ENCODE results near the gene GULP1.
A peak's percentile ranks its signal among the peaks of the same experiment; 100 is the strongest.

GULP1 gene

DNA sequence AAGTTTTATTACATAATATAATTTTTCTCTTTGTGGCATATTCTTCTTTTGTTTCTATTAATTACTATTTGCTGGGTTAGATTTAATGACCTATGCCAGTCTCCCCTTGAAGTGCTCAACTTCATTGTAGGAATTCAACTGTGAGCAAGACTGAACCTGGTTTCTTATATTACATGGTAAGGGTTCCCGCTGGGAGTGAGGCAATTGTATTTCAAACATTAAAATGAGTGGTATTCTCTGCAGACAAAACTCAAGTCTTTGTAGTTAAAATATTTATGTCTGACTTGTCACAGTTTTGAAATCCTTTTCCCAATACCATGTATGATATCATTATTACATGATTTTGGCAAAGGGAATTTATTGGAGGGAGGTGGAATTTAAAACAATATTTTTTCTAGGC lies 278.7 kb downstream of the GULP1 start:
- Histone ChIP-seq H3K4me3 (no peak overlapping the region), H3K27ac (no peak overlapping the region)
- TF ChIP-seq, protein P1, sequence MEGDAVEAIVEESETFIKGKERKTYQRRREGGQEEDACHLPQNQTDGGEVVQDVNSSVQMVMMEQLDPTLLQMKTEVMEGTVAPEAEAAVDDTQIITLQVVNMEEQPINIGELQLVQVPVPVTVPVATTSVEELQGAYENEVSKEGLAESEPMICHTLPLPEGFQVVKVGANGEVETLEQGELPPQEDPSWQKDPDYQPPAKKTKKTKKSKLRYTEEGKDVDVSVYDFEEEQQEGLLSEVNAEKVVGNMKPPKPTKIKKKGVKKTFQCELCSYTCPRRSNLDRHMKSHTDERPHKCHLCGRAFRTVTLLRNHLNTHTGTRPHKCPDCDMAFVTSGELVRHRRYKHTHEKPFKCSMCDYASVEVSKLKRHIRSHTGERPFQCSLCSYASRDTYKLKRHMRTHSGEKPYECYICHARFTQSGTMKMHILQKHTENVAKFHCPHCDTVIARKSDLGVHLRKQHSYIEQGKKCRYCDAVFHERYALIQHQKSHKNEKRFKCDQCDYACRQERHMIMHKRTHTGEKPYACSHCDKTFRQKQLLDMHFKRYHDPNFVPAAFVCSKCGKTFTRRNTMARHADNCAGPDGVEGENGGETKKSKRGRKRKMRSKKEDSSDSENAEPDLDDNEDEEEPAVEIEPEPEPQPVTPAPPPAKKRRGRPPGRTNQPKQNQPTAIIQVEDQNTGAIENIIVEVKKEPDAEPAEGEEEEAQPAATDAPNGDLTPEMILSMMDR (IDR thresholded peaks at IDR 0.05), result no peak
- no peak for DNase-seq (ENCODE audit: low spot score)

DNA sequence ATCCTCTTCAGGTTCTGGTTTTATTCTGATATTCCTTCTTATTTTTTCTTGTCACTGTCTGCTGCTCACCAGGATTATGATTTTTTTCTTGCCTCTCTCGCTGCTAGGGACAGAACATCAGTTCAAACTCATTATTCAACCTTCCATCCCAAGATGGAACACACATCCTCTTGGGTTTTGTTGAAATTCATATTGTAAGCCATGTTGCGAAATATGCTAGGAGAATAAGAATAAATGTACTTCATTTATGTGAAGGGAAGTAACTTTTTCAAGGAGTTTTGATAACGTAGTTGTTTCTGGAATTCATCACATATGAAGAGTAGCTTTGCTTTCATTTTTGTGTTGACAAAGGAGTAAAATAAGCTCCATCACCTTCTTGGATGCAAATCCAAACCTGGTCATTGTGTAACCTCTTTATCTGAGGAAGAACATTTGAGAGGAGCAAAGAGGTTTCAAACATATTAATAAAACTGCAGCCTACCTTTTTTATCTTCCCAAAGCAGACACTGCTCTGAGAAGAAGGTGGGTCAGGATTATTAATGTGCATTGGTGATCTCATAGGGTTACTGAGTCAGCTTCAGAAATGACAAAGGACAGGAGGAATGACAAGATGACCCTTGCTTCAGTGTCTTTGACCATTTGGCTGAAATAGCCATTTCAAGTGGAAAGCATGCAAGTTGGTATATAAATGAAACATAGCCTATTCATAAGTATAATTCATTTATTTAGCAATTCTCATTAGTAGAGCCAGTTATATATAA lies 280.0 kb downstream of the GULP1 start:
- no peak overlapping the region for H3K27ac ChIP-seq
- DNase-seq (ENCODE audit: low spot score), result no peak
- TF ChIP-seq, protein P1 (IDR thresholded peaks at IDR 0.05), result no peak
- H3K4me3 ChIP-seq, result no peak overlapping the region

DNA sequence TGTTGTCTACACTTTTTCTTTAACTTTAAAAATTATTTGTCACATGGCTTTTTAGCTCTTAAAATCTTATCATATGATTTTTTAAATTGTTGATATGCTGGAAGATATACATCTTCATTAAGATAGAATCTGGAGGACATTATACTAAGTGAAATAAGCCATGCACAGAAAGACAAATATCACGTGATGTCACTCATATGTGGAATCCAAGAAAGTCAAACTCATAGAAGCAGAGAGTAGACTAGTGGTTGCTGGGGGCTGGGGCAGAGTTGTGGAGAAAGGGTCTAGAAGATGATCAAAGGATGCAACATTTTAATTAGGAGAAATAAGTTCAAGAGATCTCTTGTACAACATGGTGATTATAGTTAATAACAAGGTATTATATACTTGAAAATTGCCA lies 280.9 kb downstream of the GULP1 start:
- DNase-seq (ENCODE audit: low spot score), result no peak
- H3K27ac ChIP-seq, result no peak overlapping the region
- TF ChIP-seq, protein P1 (IDR thresholded peaks at IDR 0.05), result no peak
- H3K4me3 ChIP-seq, result no peak overlapping the region

DNA sequence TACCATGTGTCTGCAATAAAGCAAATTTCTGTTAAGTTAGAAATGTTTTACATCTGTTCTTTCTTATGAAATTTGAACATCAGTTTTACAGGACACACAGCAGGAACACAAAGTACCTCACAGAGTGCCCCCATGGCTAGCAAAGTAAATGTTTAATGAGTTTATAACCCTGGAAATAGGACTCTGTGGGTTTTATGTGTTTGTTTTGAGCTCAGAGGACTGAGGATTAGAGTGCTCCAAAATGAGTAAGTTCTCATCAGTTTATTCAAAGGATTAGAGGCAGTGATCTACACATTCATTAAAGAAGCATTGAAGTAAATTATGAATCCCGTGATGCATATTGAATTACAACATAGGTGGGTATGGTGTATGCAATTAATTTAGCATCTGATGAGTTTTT lies 281.8 kb downstream of the GULP1 start:
- DNase-seq (ENCODE audit: low spot score), result no peak
- H3K4me3 ChIP-seq, result no peak overlapping the region
- TF ChIP-seq, protein P1 (IDR thresholded peaks at IDR 0.05), result no peak
- no peak overlapping the region for H3K27ac ChIP-seq

DNA sequence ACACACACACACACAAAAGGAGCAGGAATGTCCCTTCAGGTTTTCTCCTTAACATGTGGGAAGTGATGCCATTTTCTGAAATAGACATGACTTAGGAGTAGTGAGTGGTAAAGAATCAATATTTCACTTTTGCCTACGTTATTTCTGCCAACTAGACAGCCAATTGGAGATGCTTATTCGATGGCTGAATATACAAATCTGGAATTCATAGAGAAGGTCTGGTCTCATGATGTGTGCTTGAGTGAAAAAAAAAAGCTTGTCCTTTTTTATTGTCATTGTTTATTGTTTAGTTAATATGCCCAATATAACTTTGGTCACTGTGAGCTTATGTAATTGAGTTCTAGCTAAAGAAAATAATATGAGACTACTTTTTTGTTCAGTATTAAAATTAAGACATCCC lies 284.3 kb downstream of the GULP1 start:
- TF ChIP-seq, protein P1 (IDR thresholded peaks at IDR 0.05), result no peak
- no peak for DNase-seq (ENCODE audit: low spot score)
- Histone ChIP-seq H3K4me3 (no peak overlapping the region), H3K27ac (no peak overlapping the region)

DNA sequence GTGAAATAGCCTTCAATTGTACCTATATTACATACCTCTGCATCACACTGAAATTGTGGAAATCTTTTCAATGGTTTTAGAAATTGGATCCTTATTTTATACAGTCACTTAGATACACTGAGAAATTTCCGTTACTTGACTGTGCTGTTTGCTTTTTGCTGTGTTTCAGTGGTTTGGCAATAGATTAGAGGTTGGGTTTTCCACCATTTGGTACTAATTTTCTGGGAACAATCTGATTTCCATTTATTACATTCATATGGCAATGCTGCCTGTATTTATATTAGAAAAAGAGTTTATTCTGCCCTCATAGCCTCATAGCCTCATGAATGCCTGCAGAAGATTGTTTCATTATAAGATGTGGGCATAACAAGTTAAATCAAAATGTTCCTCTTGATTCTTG lies 285.0 kb downstream of the GULP1 start:
- TF ChIP-seq, protein P1 (IDR thresholded peaks at IDR 0.05), result no peak
- Histone ChIP-seq H3K4me3 (peak overlapping the region; percentile 20), H3K27ac (no peak overlapping the region)
- DNase-seq (ENCODE audit: low spot score), result no peak

DNA sequence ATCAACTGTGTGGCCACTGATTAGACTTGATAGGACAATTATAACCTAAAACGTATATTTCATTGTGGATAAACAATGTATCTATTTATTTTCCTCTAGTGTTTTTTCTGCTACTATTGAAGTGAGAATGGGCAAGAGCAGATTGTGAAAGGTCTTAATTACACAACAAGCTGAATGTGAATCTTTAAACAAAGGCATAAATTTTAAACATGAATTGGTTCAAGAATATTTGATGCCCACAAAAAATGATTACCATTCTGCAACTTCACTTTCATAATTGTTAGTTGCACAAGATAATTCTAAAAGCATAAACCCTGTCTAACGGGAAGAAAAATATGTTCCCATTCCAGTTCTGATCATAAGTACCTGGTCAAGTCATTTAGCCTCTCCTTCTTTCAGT lies 285.6 kb downstream of the GULP1 start:
- Histone ChIP-seq H3K4me3 (peak overlapping the region; percentile 20), H3K27ac (no peak overlapping the region)
- no peak for DNase-seq (ENCODE audit: low spot score)
- TF ChIP-seq, protein P1 (IDR thresholded peaks at IDR 0.05), result no peak

All from coronary artery (tissue), 2 donors.